Brain microvascular endothelial cell (primary cell): ENCODE results near the gene DMWD.

Experiments
- DNase-seq: peaks from one replicate; pipeline ENCODE4 v3.0.0-alpha.2; 2020
- H3K27ac ChIP-seq: fragments of 250-450 bp; sonication (Bioruptor Pico); 2 replicates; pipeline ENCODE4 v1.5.1; 2020; ENCODE audit warnings: mild to moderate bottlenecking, moderate library complexity
- H3K27me3 ChIP-seq: fragments of 250-450 bp; sonication (Bioruptor Pico); replicated peaks from 2 replicates; pipeline ENCODE4 v1.5.1; 2020; ENCODE audit warnings: mild to moderate bottlenecking
- H3K36me3 ChIP-seq: fragments of 250-450 bp; sonication (Bioruptor Pico); replicated peaks from 2 replicates; pipeline ENCODE4 v1.5.1; 2020; ENCODE audit warnings: mild to moderate bottlenecking
- H3K4me3 ChIP-seq: 2 replicates; pipeline ENCODE4 v1.5.1; 2011; ENCODE audit warnings: low read depth, mild to moderate bottlenecking, control low read depth, low read length, moderate library complexity
- in situ Hi-C: cut with HindIII; loops from 2 replicates; pipeline ENCODE4 v1.10.0; 2017; ENCODE audit warnings: low sequenced_read_pairs, low pct_ligation_motif_present
- TF ChIP-seq, protein P1 (sequence below): IDR thresholded peaks from 2 replicates; pipeline ENCODE4 v1.5.1; 2011; ENCODE audit warnings: low read depth, mild to moderate bottlenecking, moderate library complexity, low read length, control low read depth, inconsistent platforms; ENCODE audit errors: missing control alignments

The DMWD gene

DNA sequence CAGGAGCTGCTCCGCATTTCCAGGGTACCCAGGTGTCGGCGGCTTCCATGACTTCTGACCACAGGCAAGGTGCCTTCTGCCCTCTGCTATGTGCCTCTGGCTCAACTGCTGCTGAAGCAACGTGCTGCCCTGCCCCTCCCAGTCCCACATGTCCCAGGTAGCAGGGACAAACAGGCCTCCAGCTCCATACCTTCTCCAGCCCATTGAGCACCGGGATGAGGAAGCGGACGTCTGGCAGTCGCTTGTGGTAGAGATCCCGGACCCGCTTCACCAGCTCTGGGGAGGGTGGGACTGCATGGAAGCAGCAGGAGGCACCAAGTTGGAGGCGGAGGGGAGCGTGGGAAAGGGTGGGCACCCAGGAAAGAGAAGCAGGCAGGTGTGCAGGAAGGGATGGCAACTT, 30.5 kb upstream of the DMWD start:
- Histone ChIP-seq H3K27ac (no peak overlapping the region), H3K27me3 (no peaks in the 10 kb centered on the region), H3K4me3 (no peak overlapping the region), H3K36me3 (peaks cover 49% of the 10 kb centered on the region)
- DNase-seq: no peak
- in situ Hi-C loops: no loop called here
- TF ChIP-seq, protein P1, sequence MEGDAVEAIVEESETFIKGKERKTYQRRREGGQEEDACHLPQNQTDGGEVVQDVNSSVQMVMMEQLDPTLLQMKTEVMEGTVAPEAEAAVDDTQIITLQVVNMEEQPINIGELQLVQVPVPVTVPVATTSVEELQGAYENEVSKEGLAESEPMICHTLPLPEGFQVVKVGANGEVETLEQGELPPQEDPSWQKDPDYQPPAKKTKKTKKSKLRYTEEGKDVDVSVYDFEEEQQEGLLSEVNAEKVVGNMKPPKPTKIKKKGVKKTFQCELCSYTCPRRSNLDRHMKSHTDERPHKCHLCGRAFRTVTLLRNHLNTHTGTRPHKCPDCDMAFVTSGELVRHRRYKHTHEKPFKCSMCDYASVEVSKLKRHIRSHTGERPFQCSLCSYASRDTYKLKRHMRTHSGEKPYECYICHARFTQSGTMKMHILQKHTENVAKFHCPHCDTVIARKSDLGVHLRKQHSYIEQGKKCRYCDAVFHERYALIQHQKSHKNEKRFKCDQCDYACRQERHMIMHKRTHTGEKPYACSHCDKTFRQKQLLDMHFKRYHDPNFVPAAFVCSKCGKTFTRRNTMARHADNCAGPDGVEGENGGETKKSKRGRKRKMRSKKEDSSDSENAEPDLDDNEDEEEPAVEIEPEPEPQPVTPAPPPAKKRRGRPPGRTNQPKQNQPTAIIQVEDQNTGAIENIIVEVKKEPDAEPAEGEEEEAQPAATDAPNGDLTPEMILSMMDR: no peak

DNA sequence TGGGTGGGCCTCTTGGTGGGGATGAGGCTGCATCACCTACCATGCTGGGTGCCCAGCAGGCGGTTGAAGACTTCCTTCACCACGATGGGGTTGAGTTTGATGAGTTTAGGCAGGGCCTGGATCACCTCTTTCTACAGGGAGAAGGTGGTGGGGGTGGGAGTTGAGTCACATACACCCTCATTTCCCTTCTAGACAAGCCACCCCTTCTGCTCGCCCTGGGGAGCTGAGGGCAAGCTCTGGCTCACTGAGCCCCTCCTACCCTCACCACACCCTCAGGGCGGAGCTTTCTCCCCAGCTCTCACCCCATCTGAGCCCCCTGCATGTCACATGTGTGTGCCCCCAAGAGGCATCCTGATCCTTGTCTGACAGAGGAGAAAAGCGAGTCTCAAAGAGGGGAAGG, 30.1 kb upstream of the DMWD start:
- TF ChIP-seq, protein P1: no peak
- no peak overlapping the region for H3K27ac ChIP-seq
- no peak for DNase-seq
- H3K27me3 ChIP-seq: no peaks in the 10 kb centered on the region
- H3K4me3 ChIP-seq: no peak overlapping the region
- H3K36me3 ChIP-seq: peaks cover 47% of the 10 kb centered on the region
- in situ Hi-C loops: no loop called here

DNA sequence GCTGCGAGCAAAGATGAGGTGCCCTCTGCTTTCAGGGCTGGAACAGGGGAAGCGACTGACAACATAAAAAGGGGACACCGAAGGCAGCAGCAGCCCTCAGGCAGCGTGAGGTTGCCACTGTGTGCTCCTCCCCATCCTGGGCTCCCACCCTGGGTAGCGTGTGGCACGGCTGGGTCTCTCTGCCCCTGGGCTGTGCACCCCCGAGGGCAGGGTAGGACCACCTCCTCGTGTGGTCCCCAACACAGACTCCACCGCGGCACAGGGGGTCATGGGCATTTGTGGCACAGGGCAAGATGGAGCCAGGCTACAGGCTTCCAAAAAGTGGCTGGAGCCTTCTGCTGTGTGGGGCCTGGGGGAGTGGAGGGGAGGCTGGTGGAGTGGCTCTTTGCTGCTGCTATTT, 28.9 kb upstream of the DMWD start:
- in situ Hi-C loops: no loop called here
- Histone ChIP-seq H3K27me3 (no peaks in the 10 kb centered on the region), H3K36me3 (peaks cover 39% of the 10 kb centered on the region), H3K4me3 (no peak overlapping the region), H3K27ac (no peak overlapping the region)
- no peak for DNase-seq
- TF ChIP-seq, protein P1: no peak

DNA sequence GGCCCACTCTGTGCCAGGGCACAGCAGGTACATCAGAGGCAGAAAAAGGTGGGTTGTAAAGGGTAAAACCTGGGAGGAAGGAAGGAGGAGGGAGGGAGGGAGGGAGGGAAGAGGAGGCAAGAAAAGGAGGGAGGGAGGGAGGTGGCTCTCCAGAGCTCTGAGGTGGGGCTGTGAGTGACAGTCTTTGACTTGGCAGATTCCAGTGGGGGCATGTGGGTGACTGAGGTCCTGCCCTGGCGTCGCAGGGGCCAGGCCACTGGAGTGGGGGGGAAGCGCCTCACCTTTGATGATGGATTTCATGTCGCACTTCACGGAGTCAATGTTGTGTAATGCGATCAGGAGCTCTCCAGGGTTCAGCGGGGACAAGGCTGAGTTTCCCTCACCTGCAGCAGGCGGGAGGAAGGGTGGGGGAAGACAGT, 28.5 kb upstream of the DMWD start:
- DNase-seq: no peak
- Histone ChIP-seq H3K36me3 (peaks cover 39% of the 10 kb centered on the region), H3K27me3 (no peaks in the 10 kb centered on the region), H3K4me3 (no peak overlapping the region), H3K27ac (no peak overlapping the region)
- TF ChIP-seq, protein P1: no peak
- in situ Hi-C loops: no loop called here

DNA sequence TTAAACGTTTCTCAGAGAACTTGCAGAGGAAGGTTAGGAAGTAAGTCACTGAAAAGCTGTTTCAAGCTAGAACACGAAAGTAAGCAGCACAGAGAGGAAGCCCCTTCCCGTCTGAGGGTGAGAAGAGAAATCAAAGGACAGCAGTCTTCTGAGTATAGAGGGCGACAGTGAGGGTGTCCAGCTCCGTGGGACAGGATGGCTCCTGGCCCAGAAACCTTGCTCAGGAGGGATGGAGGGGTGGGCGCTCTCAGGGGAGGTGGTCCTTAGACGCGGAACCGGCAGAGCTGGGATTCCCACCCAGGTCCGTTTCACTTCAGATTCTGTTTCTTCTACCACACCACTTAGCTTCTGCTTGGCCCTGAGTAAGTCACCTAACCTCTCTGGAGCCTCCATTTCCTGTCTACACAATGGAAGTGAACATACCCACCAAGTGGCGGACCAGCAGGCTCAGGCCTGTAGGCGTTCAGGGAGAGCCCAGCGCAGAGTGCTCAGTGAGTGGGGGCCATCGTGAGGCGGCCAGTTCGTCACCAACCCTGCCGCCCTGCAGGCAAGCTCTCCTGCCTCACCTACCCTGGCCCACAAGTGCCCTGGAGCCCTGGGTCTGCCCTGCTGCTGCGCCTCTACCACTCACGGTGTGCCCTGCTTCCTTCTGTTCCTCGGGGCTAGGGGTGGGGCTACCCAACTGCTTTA, 27.9 kb upstream of the DMWD start:
- no peak overlapping the region for H3K27ac ChIP-seq
- TF ChIP-seq, protein P1: peak; percentile 10
- peaks cover 38% of the 10 kb centered on the region for H3K36me3 ChIP-seq
- DNase-seq: no peak
- in situ Hi-C loops: no loop called here
- H3K4me3 ChIP-seq: no peak overlapping the region
- no peaks in the 10 kb centered on the region for H3K27me3 ChIP-seq

DNA sequence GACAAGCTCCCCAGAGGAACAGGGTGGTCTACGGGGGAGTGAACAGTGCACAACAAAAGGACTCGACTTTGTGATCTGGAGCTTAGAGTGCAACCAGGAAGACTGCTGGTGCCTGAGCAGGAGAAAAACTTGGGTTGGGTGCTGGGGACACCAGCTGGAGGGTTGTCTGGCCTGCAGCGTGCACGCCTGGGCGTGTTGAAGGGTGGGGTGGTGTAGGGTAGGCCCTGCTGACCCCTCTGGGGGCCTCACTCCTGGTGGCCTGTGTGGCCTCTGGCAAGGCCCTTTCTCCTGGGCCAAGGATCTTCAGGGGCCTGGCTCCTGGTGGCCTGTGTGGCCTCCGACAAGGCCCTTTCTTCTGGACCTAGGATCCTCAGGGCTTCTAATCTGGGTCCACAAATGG, 27.1 kb upstream of the DMWD start:
- H3K4me3 ChIP-seq: no peak overlapping the region
- no peak overlapping the region for H3K27ac ChIP-seq
- TF ChIP-seq, protein P1: no peak
- DNase-seq: no peak
- H3K27me3 ChIP-seq: no peaks in the 10 kb centered on the region
- peaks cover 31% of the 10 kb centered on the region for H3K36me3 ChIP-seq
- in situ Hi-C loops: no loop called here
